ENCODE measurements around the gene NSL1. TPM values are rescaled to one million over a fixed set of nuclear protein-coding genes. Genes with fewer than 3 reads are reported as not detected.

Gene NSL1
- polyA plus RNA-seq, 2 donors: 4.7 to 11.1 TPM

- WGBS, 2 donors: 85 to 91% methylated on average over 3 of the region's 3 CpGs
- no peak overlapping the region for H3K4me3 ChIP-seq (ENCODE audit: low read depth in 1 of 2, low read length in 2 of 2)
- H3K9me3 ChIP-seq (ENCODE audit: control insufficient read depth in 2 of 2, insufficient read depth in 1 of 2, low read depth in 1 of 2, low read length in 1 of 2): peaks cover 6 to 13% of the 10 kb centered on the region in 2 donors
- H3K27me3 ChIP-seq (ENCODE audit: control insufficient read depth in 1 of 2, insufficient read depth in 2 of 2, low read length in 2 of 2): no peaks in the 10 kb centered on the region
- H3K27ac ChIP-seq (ENCODE audit: low read depth in 2 of 2, low read length in 1 of 2): no peak overlapping the region
- H3K4me1 ChIP-seq (ENCODE audit: control insufficient read depth in 2 of 2, insufficient read depth in 2 of 2, low read length in 1 of 2): no peaks in the 10 kb centered on the region
- H3K36me3 ChIP-seq (ENCODE audit: control insufficient read depth in 2 of 2, insufficient read depth in 2 of 2, low read length in 1 of 2): no peaks in the 10 kb centered on the region
Measured at GRCh38 chr1:212822956-212823355, 31.4 kb upstream of the NSL1 start.

GRCh38 chr1:212820969-212821368 lies 29.4 kb upstream of the NSL1 start:
- Histone ChIP-seq H3K4me1 (ENCODE audit: control insufficient read depth in 2 of 2, insufficient read depth in 2 of 2, low read length in 1 of 2) (no peaks in the 10 kb centered on the region), H3K4me3 (ENCODE audit: low read depth in 1 of 2, low read length in 2 of 2) (no peak overlapping the region), H3K27ac (ENCODE audit: low read depth in 2 of 2, low read length in 1 of 2) (no peak overlapping the region), H3K27me3 (ENCODE audit: control insufficient read depth in 1 of 2, insufficient read depth in 2 of 2, low read length in 2 of 2) (no peaks in the 10 kb centered on the region), H3K9me3 (ENCODE audit: control insufficient read depth in 2 of 2, insufficient read depth in 1 of 2, low read depth in 1 of 2, low read length in 1 of 2) (peaks cover 5 to 11% of the 10 kb centered on the region in 2 donors), H3K36me3 (ENCODE audit: control insufficient read depth in 2 of 2, insufficient read depth in 2 of 2, low read length in 1 of 2) (no peaks in the 10 kb centered on the region)
- WGBS, 2 donors: 81 to 84% methylated on average over 2 of the region's 2 CpGs

GRCh38 chr1:212819726-212820125 lies 28.1 kb upstream of the NSL1 start:
- H3K36me3 ChIP-seq (ENCODE audit: control insufficient read depth in 2 of 2, insufficient read depth in 2 of 2, low read length in 1 of 2): no peaks in the 10 kb centered on the region
- H3K4me3 ChIP-seq (ENCODE audit: low read depth in 1 of 2, low read length in 2 of 2): no peak overlapping the region
- no peaks in the 10 kb centered on the region for H3K4me1 ChIP-seq (ENCODE audit: control insufficient read depth in 2 of 2, insufficient read depth in 2 of 2, low read length in 1 of 2)
- no peak overlapping the region for H3K27ac ChIP-seq (ENCODE audit: low read depth in 2 of 2, low read length in 1 of 2)
- 18 to 32% methylated on average over 5 of the region's 5 CpGs for WGBS, 2 donors
- H3K9me3 ChIP-seq (ENCODE audit: control insufficient read depth in 2 of 2, insufficient read depth in 1 of 2, low read depth in 1 of 2, low read length in 1 of 2): peaks cover 0 to 5% of the 10 kb centered on the region in 2 donors
- no peaks in the 10 kb centered on the region for H3K27me3 ChIP-seq (ENCODE audit: control insufficient read depth in 1 of 2, insufficient read depth in 2 of 2, low read length in 2 of 2)

- WGBS, 2 donors: 73 to 81% methylated on average over 3 of the region's 3 CpGs
- Histone ChIP-seq H3K36me3 (ENCODE audit: control insufficient read depth in 2 of 2, insufficient read depth in 2 of 2, low read length in 1 of 2) (no peaks in the 10 kb centered on the region), H3K27me3 (ENCODE audit: control insufficient read depth in 1 of 2, insufficient read depth in 2 of 2, low read length in 2 of 2) (no peaks in the 10 kb centered on the region), H3K9me3 (ENCODE audit: control insufficient read depth in 2 of 2, insufficient read depth in 1 of 2, low read depth in 1 of 2, low read length in 1 of 2) (no peaks in the 10 kb centered on the region), H3K4me1 (ENCODE audit: control insufficient read depth in 2 of 2, insufficient read depth in 2 of 2, low read length in 1 of 2) (no peaks in the 10 kb centered on the region), H3K4me3 (ENCODE audit: low read depth in 1 of 2, low read length in 2 of 2) (no peak overlapping the region), H3K27ac (ENCODE audit: low read depth in 2 of 2, low read length in 1 of 2) (no peak overlapping the region)
Measured at GRCh38 chr1:212816567-212817278, 25.1 kb upstream of the NSL1 start.

- no peaks in the 10 kb centered on the region for H3K4me1 ChIP-seq (ENCODE audit: control insufficient read depth in 2 of 2, insufficient read depth in 2 of 2, low read length in 1 of 2)
- no peaks in the 10 kb centered on the region for H3K27me3 ChIP-seq (ENCODE audit: control insufficient read depth in 1 of 2, insufficient read depth in 2 of 2, low read length in 2 of 2)
- H3K9me3 ChIP-seq (ENCODE audit: control insufficient read depth in 2 of 2, insufficient read depth in 1 of 2, low read depth in 1 of 2, low read length in 1 of 2): no peaks in the 10 kb centered on the region
- H3K4me3 ChIP-seq (ENCODE audit: low read depth in 1 of 2, low read length in 2 of 2): no peak overlapping the region
- H3K27ac ChIP-seq (ENCODE audit: low read depth in 2 of 2, low read length in 1 of 2): no peak overlapping the region
- 57 to 64% methylated on average over 5 of the region's 5 CpGs for WGBS, 2 donors
- no peaks in the 10 kb centered on the region for H3K36me3 ChIP-seq (ENCODE audit: control insufficient read depth in 2 of 2, insufficient read depth in 2 of 2, low read length in 1 of 2)
Measured at GRCh38 chr1:212814537-212815334, 23.2 kb upstream of the NSL1 start.

- Histone ChIP-seq H3K27ac (ENCODE audit: low read depth in 2 of 2, low read length in 1 of 2) (no peak overlapping the region), H3K9me3 (ENCODE audit: control insufficient read depth in 2 of 2, insufficient read depth in 1 of 2, low read depth in 1 of 2, low read length in 1 of 2) (no peaks in the 10 kb centered on the region), H3K27me3 (ENCODE audit: control insufficient read depth in 1 of 2, insufficient read depth in 2 of 2, low read length in 2 of 2) (no peaks in the 10 kb centered on the region), H3K36me3 (ENCODE audit: control insufficient read depth in 2 of 2, insufficient read depth in 2 of 2, low read length in 1 of 2) (no peaks in the 10 kb centered on the region), H3K4me1 (ENCODE audit: control insufficient read depth in 2 of 2, insufficient read depth in 2 of 2, low read length in 1 of 2) (no peaks in the 10 kb centered on the region), H3K4me3 (ENCODE audit: low read depth in 1 of 2, low read length in 2 of 2) (no peak overlapping the region)
- WGBS, 2 donors: 86 to 87% methylated on average over 3 of the region's 3 CpGs
Measured at GRCh38 chr1:212805767-212806166, 14.2 kb upstream of the NSL1 start.

GRCh38 chr1:212797681-212798080 lies 6.1 kb upstream of the NSL1 start:
- Histone ChIP-seq H3K27ac (ENCODE audit: low read depth in 2 of 2, low read length in 1 of 2) (no peak overlapping the region), H3K9me3 (ENCODE audit: control insufficient read depth in 2 of 2, insufficient read depth in 1 of 2, low read depth in 1 of 2, low read length in 1 of 2) (no peaks in the 10 kb centered on the region), H3K4me1 (ENCODE audit: control insufficient read depth in 2 of 2, insufficient read depth in 2 of 2, low read length in 1 of 2) (no peaks in the 10 kb centered on the region), H3K36me3 (ENCODE audit: control insufficient read depth in 2 of 2, insufficient read depth in 2 of 2, low read length in 1 of 2) (no peaks in the 10 kb centered on the region), H3K27me3 (ENCODE audit: control insufficient read depth in 1 of 2, insufficient read depth in 2 of 2, low read length in 2 of 2) (no peaks in the 10 kb centered on the region), H3K4me3 (ENCODE audit: low read depth in 1 of 2, low read length in 2 of 2) (no peak overlapping the region)
- 93 to 94% methylated on average over 3 of the region's 3 CpGs for WGBS, 2 donors

GRCh38 chr1:212794561-212795014 lies 3.0 kb upstream of the NSL1 start:
- Histone ChIP-seq H3K4me1 (ENCODE audit: control insufficient read depth in 2 of 2, insufficient read depth in 2 of 2, low read length in 1 of 2) (no peaks in the 10 kb centered on the region), H3K27ac (ENCODE audit: low read depth in 2 of 2, low read length in 1 of 2) (no peak overlapping the region), H3K4me3 (ENCODE audit: low read depth in 1 of 2, low read length in 2 of 2) (no peak overlapping the region), H3K36me3 (ENCODE audit: control insufficient read depth in 2 of 2, insufficient read depth in 2 of 2, low read length in 1 of 2) (no peaks in the 10 kb centered on the region), H3K9me3 (ENCODE audit: control insufficient read depth in 2 of 2, insufficient read depth in 1 of 2, low read depth in 1 of 2, low read length in 1 of 2) (no peaks in the 10 kb centered on the region), H3K27me3 (ENCODE audit: control insufficient read depth in 1 of 2, insufficient read depth in 2 of 2, low read length in 2 of 2) (no peaks in the 10 kb centered on the region)
- WGBS, 2 donors: 71 to 80% methylated on average over 1 of the region's 1 CpG

GRCh38 chr1:212792396-212792908 lies 875 bp upstream of the NSL1 start:
- Histone ChIP-seq H3K27me3 (ENCODE audit: control insufficient read depth in 1 of 2, insufficient read depth in 2 of 2, low read length in 2 of 2) (no peaks in the 10 kb centered on the region), H3K4me1 (ENCODE audit: control insufficient read depth in 2 of 2, insufficient read depth in 2 of 2, low read length in 1 of 2) (no peaks in the 10 kb centered on the region), H3K36me3 (ENCODE audit: control insufficient read depth in 2 of 2, insufficient read depth in 2 of 2, low read length in 1 of 2) (no peaks in the 10 kb centered on the region), H3K4me3 (ENCODE audit: low read depth in 1 of 2, low read length in 2 of 2) (peak overlapping the region; percentile 86 to 96), H3K9me3 (ENCODE audit: control insufficient read depth in 2 of 2, insufficient read depth in 1 of 2, low read depth in 1 of 2, low read length in 1 of 2) (no peaks in the 10 kb centered on the region), H3K27ac (ENCODE audit: low read depth in 2 of 2, low read length in 1 of 2) (peak overlapping the region; percentile 88 to 92)
- WGBS, 2 donors: 16 to 17% methylated on average over 16 of the region's 16 CpGs

Data from esophagus (tissue), 2 donors.